MM.1S (cell line): ENCODE data around the gene SLC44A1.

Experiments
- DNase-seq: peaks from one replicate; pipeline ENCODE4 v3.0.0-alpha.2; 2015
- H2AFZ ChIP-seq: fragments of 300-600 bp; sonication (generic); 2 replicates; pipeline ENCODE4 v1.6.0; 2016; ENCODE audit warnings: antibody characterized with exemption, low read length
- H3F3A ChIP-seq: fragments of 300-600 bp; sonication (generic); 2 replicates; pipeline ENCODE4 v1.6.1; 2016; ENCODE audit warnings: mild to moderate bottlenecking, antibody characterized with exemption, low read length, moderate library complexity, mixed read lengths; ENCODE audit not compliant: insufficient read depth
- H3K27ac ChIP-seq: fragments of 300-600 bp; sonication (generic); 2 replicates; pipeline ENCODE4 v1.5.1; 2016; ENCODE audit warnings: mild to moderate bottlenecking, low read length
- H3K27me3 ChIP-seq: fragments of 300-600 bp; sonication (generic); replicated peaks from 2 replicates; pipeline ENCODE4 v1.6.0; 2016; ENCODE audit warnings: low read length; ENCODE audit not compliant: insufficient read depth
- H3K36me3 ChIP-seq: fragments of 300-600 bp; sonication (generic); replicated peaks from 2 replicates; pipeline ENCODE4 v1.6.1; 2016; ENCODE audit warnings: mild to moderate bottlenecking, low read length, mixed read lengths; ENCODE audit not compliant: insufficient read depth
- H3K4me1 ChIP-seq: fragments of 300-600 bp; sonication (generic); 2 replicates; pipeline ENCODE4 v1.6.1; 2016; ENCODE audit warnings: low read length, mixed read lengths
- H3K4me2 ChIP-seq: fragments of 300-600 bp; sonication (generic); 2 replicates; pipeline ENCODE4 v1.6.0; 2016; ENCODE audit warnings: low read depth, low read length
- H3K4me3 ChIP-seq: fragments of 300-600 bp; sonication (generic); 2 replicates; pipeline ENCODE4 v1.5.1; 2016; ENCODE audit warnings: low read length, mixed read lengths
- H3K79me2 ChIP-seq: fragments of 300-600 bp; sonication (generic); 2 replicates; pipeline ENCODE4 v1.6.1; 2016; ENCODE audit warnings: mixed run types, low read length, mixed read lengths
- H3K9ac ChIP-seq: fragments of 300-600 bp; sonication (generic); 2 replicates; pipeline ENCODE4 v1.6.1; 2016; ENCODE audit warnings: low read length, mixed read lengths
- H3K9me2 ChIP-seq: fragments of 300-600 bp; sonication (generic); replicated peaks from 2 replicates; pipeline ENCODE4 v1.6.1; 2016; ENCODE audit warnings: mild to moderate bottlenecking, low read length, mixed read lengths; ENCODE audit not compliant: insufficient read depth
- H3K9me3 ChIP-seq: fragments of 300-600 bp; sonication (generic); replicated peaks from 2 replicates; pipeline ENCODE4 v1.6.1; 2016; ENCODE audit warnings: mild to moderate bottlenecking, low read length, mixed read lengths; ENCODE audit not compliant: insufficient read depth
- H4K20me1 ChIP-seq: fragments of 300-600 bp; sonication (generic); 2 replicates; pipeline ENCODE4 v1.6.1; 2016; ENCODE audit warnings: mild to moderate bottlenecking, low read length, moderate library complexity, mixed read lengths; ENCODE audit not compliant: insufficient read depth
- CTCF ChIP-seq: fragments of 300-600 bp; sonication (generic); IDR thresholded peaks from 2 replicates; pipeline ENCODE4 v1.5.1; 2016; ENCODE audit warnings: antibody characterized with exemption, low read length, mixed read lengths
- EZH2 ChIP-seq: fragments of 300-600 bp; sonication (generic); optimal IDR thresholded peaks from 2 replicates; pipeline ENCODE3; 2017; ENCODE audit warnings: low read depth, mild to moderate bottlenecking, antibody characterized with exemption, low read length, mixed read lengths
- EZH2phosphoT487 ChIP-seq: fragments of 300-600 bp; sonication (generic); IDR thresholded peaks from 2 replicates; pipeline ENCODE4 v1.6.1; 2018; ENCODE audit warnings: antibody characterized with exemption, low read length

The SLC44A1 gene

GRCh38 chr9:105329719-105330062 is 85.2 kb downstream of the SLC44A1 start:
- H3K27ac ChIP-seq, result peak overlapping the region; percentile 77; the same call in 1 of the 2 replicates
- H3K27me3 ChIP-seq, result no peaks in the 10 kb centered on the region
- H3K4me2 ChIP-seq, result peak overlapping the region; percentile 76
- TF ChIP-seq EZH2 (no peak), EZH2phosphoT487 (no peak), CTCF (no peak)
- H3K36me3 ChIP-seq, result no peaks in the 10 kb centered on the region; the same call in 1 of the 2 replicates
- H3K9ac ChIP-seq, result no peak overlapping the region
- H3F3A ChIP-seq, result peaks cover 25% of the 10 kb centered on the region
- H3K4me3 ChIP-seq, result peak overlapping the region; percentile 10; the same call in 1 of the 2 replicates
- no peaks in the 10 kb centered on the region for H4K20me1 ChIP-seq
- no peak for DNase-seq
- H3K4me1 ChIP-seq, result peaks cover 50% of the 10 kb centered on the region
- no peak overlapping the region for H2AFZ ChIP-seq
- H3K9me3 ChIP-seq, result no peaks in the 10 kb centered on the region
- peaks cover 62% of the 10 kb centered on the region for H3K79me2 ChIP-seq
- no peaks in the 10 kb centered on the region for H3K9me2 ChIP-seq

- Histone ChIP-seq H3K27ac (peak overlapping the region; percentile 77), H3K4me1 (peaks cover 50% of the 10 kb centered on the region), H3K9me3 (no peaks in the 10 kb centered on the region)
These were observed 85.8 kb downstream of the SLC44A1 start for GRCh38 chr9:105330201-105330600.

GRCh38 chr9:105330755-105331154 is 86.3 kb downstream of the SLC44A1 start:
- H3K27ac ChIP-seq, result peak overlapping the region; percentile 77
- H3K4me1 ChIP-seq, result peaks cover 50% of the 10 kb centered on the region
- no peaks in the 10 kb centered on the region for H4K20me1 ChIP-seq
- peaks cover 65% of the 10 kb centered on the region for H3K79me2 ChIP-seq
- DNase-seq, result peak; percentile 42
- no peaks in the 10 kb centered on the region for H3K9me2 ChIP-seq
- no peaks in the 10 kb centered on the region; the same call in 1 of the 2 replicates for H3K36me3 ChIP-seq
- no peaks in the 10 kb centered on the region for H3K9me3 ChIP-seq
- peak overlapping the region; percentile 38; the same call in 1 of the 2 replicates for H3K9ac ChIP-seq
- H2AFZ ChIP-seq, result no peak overlapping the region
- H3K4me2 ChIP-seq, result peak overlapping the region; percentile 76
- TF ChIP-seq CTCF (no peak), EZH2 (no peak), EZH2phosphoT487 (no peak)
- peak overlapping the region; percentile 27 for H3K4me3 ChIP-seq
- H3K27me3 ChIP-seq, result no peaks in the 10 kb centered on the region
- H3F3A ChIP-seq, result peaks cover 25% of the 10 kb centered on the region

More at GRCh38 chr9:105330201-105330600, 85.8 kb downstream of the SLC44A1 start:
- Histone ChIP-seq H3K4me3 (peak overlapping the region; percentile 27), H3K79me2 (peaks cover 62% of the 10 kb centered on the region), H2AFZ (no peak overlapping the region), H3K4me2 (peak overlapping the region; percentile 76), H3K27me3 (no peaks in the 10 kb centered on the region), H3F3A (peaks cover 25% of the 10 kb centered on the region), H4K20me1 (no peaks in the 10 kb centered on the region), H3K36me3 (no peaks in the 10 kb centered on the region; the same call in 1 of the 2 replicates), H3K9me2 (no peaks in the 10 kb centered on the region), H3K9ac (peak overlapping the region; percentile 38)
- TF ChIP-seq EZH2phosphoT487 (no peak), CTCF (no peak), EZH2 (no peak)
- DNase-seq, result no peak
